HFF-Myc (cell line): Measurements from ENCODE around the gene ZNF777.

Experiments
- DNase-seq: peaks from one replicate; pipeline ENCODE4 v3.0.0-alpha.2; 2011; ENCODE audit warnings: low read depth; ENCODE audit errors: extremely low read depth
- H3K4me3 ChIP-seq: replicated peaks from 2 replicates; pipeline ENCODE4 v1.5.1; 2011; ENCODE audit warnings: low read depth, mild to moderate bottlenecking, control low read depth, low read length
- TF ChIP-seq, protein P1 (sequence below): IDR thresholded peaks from 2 replicates; pipeline ENCODE4 v1.5.1; 2012; ENCODE audit warnings: mild to moderate bottlenecking, low read depth, low read length, control low read depth; ENCODE audit errors: missing control alignments

ZNF777 gene

DNA sequence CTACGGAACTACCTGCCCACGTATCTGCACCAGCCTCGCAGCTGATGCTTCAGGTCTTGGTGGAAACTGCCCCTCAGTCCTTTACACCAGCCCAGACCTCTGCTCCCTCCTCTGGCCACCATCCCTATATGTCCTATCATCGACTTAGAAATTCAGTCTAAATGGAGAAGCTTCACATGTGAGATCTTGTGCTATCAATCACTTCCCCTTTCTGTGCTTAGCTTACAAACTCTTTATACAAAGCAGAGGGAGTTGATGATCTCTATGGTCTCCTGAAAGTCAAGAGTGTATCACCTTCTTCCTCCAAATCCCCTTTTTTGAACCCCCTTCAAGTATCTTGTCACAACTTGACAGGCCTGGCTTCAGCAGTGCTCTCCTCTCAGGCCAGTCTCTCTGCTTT lies 30.7 kb downstream of the ZNF777 start:
- TF ChIP-seq, protein P1, sequence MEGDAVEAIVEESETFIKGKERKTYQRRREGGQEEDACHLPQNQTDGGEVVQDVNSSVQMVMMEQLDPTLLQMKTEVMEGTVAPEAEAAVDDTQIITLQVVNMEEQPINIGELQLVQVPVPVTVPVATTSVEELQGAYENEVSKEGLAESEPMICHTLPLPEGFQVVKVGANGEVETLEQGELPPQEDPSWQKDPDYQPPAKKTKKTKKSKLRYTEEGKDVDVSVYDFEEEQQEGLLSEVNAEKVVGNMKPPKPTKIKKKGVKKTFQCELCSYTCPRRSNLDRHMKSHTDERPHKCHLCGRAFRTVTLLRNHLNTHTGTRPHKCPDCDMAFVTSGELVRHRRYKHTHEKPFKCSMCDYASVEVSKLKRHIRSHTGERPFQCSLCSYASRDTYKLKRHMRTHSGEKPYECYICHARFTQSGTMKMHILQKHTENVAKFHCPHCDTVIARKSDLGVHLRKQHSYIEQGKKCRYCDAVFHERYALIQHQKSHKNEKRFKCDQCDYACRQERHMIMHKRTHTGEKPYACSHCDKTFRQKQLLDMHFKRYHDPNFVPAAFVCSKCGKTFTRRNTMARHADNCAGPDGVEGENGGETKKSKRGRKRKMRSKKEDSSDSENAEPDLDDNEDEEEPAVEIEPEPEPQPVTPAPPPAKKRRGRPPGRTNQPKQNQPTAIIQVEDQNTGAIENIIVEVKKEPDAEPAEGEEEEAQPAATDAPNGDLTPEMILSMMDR = no peak
- H3K4me3 ChIP-seq = no peak overlapping the region
- no peak for DNase-seq

DNA sequence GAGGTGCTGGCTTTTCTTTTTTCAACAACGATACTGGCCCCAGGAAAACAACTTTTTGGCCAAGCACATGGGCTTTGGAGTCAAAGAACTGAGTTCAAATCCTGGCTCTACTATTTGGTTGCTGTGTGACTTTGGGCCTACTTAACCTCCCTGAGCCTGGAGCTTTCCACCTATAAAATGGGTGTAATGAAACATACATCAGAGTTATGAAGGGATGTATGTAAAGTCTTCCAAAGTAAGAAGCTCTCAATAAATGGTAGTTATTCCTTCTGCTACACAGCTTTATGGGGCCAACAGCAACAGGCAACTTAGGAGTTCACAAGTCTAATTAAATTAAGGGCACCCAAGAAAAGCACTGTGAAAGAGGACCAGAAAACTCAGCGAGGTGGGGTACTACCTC lies 33.0 kb downstream of the ZNF777 start:
- TF ChIP-seq, protein P1 = no peak
- no peak overlapping the region for H3K4me3 ChIP-seq
- no peak for DNase-seq

DNA sequence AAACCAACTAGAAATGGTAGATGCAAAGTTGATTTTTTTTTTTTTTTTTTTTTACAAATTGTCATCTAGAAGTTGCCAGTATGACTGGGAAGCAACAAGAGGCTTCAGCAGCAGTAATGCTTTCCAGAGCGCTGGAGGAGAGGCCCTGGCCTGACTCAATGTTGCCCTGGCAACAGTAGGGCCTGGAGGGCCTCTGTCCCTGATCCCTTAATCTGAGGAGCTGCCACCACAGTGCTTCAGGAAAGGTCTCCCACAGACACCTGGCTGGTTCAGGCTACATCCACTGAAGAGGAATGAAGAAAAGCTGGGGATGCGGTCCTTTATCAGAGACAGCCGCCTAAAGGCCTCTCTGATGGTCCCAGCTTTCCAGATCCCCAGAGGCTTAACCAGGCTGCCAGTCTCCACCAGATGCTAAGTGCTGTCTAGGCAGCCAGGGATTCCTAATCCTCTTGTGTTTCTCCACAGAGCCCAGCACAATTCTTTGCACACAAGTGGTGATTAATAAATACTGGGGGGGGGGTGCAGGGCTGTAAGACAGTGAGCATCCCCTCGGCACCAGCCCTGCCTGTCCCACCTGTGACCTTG lies 33.7 kb downstream of the ZNF777 start:
- DNase-seq = no peak
- TF ChIP-seq, protein P1 = no peak

DNA sequence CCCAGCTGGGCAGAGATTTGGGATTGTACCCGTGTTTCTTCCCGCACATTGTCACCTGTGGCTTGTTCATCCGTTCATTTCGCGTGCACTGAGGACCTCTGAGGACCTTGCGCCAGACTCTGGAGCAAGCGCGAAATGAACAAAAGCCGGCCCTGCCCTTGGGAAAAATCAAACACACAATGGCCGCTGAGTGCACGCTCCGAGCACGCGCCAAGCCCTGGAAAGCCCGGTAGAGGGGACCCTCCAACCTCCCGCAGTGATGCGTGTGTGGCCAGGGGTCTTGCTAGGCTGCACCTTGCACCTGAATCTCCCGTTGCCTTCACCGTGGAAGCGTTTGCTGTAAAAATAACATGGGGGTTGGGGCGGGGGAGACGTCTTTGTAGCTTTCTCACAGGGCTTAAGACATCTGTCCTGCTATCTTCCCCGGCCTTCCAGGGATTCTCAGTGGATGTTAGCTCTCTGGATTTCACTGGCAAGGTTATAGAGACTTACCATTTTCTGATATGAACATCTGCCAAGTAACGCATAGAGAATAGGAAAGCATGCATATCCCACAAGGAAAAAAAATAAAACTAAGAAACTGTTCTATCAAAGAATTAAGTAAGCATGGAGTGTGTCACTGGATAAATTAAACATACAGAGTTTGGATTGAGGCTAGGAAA lies 37.3 kb downstream of the ZNF777 start:
- no peak for DNase-seq
- no peak overlapping the region for H3K4me3 ChIP-seq
- TF ChIP-seq, protein P1 = no peak

More for the DNA sequence above, 33.7 kb downstream of the ZNF777 start:
- no peak overlapping the region for H3K4me3 ChIP-seq

DNA sequence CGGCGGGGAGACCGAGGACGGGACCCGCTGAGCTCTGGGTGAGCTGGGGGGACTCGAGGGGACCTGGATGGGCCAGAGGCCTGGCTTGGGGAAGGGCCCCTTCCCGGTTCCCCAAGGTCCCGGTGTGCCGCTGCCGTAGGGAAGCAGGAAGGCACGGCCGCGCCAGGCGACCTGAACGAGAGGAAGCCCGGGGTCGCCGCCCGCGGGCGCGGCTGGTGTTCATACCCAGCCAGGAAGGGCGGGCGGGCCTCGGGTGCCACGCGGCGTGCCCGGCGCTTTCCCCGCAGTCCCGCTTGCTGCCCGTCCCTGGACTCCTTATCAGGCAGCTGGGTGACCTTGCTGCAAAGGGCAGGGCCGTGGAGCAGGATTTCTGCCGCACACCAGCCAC lies 38.0 kb downstream of the ZNF777 start:
- no peak for DNase-seq
- TF ChIP-seq, protein P1 = no peak
- peak overlapping the region; percentile 12; the same call in 1 of the 2 replicates for H3K4me3 ChIP-seq

DNA sequence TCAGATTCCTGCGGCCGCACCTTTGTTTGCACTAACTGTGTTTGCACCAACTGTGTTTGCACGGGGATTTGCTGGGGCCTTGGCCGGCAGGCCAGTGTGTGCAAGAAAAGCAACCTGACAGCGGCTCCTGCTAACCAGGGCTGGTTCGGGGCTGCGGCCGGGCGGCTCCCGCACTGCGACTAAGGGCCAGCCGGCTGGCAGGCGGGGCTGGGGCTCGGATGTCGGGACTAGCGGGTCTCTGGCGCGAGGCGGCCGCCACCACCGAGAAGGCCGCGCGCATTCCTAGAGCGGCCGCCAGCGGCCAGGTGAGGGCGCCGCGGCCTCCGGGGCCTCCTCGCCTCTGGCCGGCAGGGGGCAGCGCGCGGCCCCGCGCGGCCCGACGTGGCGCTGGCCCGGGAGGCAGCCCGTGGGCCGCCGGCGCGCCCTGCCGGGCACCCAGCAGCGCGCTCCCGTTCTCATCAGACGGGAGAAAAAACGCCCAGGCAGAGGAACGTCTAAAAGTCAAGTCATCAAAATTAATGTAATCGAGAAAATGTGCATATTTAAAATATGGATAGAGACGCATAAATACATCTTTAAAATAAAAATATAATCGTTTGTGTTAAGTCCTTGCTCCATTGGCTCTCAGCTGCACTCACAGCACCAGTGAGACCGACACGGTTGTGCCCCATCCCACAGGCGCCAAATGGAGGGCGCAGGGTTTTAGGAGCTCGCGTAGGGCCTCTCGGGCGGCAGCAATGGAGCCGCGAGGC lies 38.5 kb downstream of the ZNF777 start:
- DNase-seq = peak; percentile 10
- TF ChIP-seq, protein P1 = peak; percentile 22
- peak overlapping the region; percentile 36 for H3K4me3 ChIP-seq
